ENCODE measurements around the gene RNLS. TPM values are rescaled to one million over a fixed set of nuclear protein-coding genes. Genes with fewer than 3 reads are reported as not detected.
A peak's percentile ranks its signal among the peaks of the same experiment; 100 is the strongest.

RNLS gene
- total and polyA plus RNA-seq, 4 experiments from 2014 or later, result 1.7 to 5.8 (median 2.7) TPM

DNA sequence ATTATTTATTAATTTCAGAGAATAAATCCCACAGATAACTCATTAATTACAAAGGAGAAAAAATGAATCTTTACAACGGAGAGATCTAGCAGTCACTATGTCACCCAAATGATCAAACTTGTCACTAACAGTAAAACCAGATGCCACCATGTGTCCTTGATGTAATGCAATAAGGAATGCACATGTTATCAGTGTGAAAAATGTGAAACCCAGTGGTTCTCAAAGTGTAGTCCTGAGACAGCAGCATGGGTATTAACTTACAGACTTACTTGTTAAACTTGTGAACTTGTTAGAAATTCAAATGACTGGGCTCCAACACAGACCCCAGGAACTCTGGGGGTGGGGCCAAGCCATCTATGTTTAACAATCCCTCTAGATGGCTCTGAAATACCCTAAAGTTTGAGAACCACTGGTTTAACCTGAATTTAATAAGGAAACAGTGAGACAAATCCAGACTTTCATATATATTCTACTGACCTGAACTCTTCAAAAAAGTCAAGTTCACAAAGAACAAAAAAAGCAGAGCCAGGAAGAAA lies 77.4 kb downstream of the RNLS start:
- POLR2A ChIA-PET (ENCODE audit: partially characterized antibody), result no interaction called here
- Mint-ChIP-seq H3K27ac (no peak overlapping the region), H3K4me3 (no peak overlapping the region), H3K36me3 (no peaks in the 10 kb centered on the region), H3K27me3 (no peaks in the 10 kb centered on the region), H3K9me3 (peaks cover 0 to 5% (median 0%) of the 10 kb centered on the region in 8 donors), H3K4me1 (no peaks in the 10 kb centered on the region)
- H3K27ac ChIP-seq (ENCODE audit: low read depth, low read length), result no peak overlapping the region
- CTCF ChIA-PET (ENCODE audit: partially characterized antibody), result no interaction called here
- no peak overlapping the region for H3K4me3 ChIP-seq (ENCODE audit: low read length in 2 of 2)
- no peaks in the 10 kb centered on the region for H3K27me3 ChIP-seq (ENCODE audit: insufficient read depth, low read length)
- intact Hi-C loops (cut with micrococcal nuclease), result no loop called here
- no peaks in the 10 kb centered on the region for H3K4me1 ChIP-seq (ENCODE audit: insufficient read depth, low read length)
- no peak for DNase-seq
- H3K36me3 ChIP-seq (ENCODE audit: insufficient read depth, low read length), result no peaks in the 10 kb centered on the region
- H3K9me3 ChIP-seq (ENCODE audit: control insufficient read depth in 1 of 2, low read length in 2 of 2), result no peaks in the 10 kb centered on the region

DNA sequence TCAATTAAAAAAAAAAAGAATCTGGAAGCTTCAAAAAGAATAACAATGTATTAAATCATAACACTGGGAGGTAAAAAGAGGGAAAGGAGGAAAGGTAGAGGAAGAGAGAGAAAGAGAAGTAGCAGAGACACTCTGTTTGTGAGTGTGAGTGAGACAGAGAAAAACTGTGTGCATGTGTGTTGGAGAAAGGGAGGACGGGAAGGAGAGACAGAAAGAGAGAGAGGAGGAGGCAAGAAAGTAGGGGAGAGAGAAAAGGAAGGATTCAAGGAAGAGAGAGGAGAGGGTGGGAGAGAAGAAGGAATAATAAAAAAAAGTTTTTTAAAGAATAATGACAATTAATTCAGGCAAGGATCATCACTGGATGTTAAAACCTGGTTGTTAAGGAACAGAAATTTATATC lies 77.9 kb downstream of the RNLS start:
- H3K4me3 Mint-ChIP-seq, result no peak overlapping the region
- Histone ChIP-seq H3K4me1 (ENCODE audit: insufficient read depth, low read length) (no peaks in the 10 kb centered on the region), H3K4me3 (ENCODE audit: low read length in 2 of 2) (no peak overlapping the region), H3K27ac (ENCODE audit: low read depth, low read length) (no peak overlapping the region), H3K27me3 (ENCODE audit: insufficient read depth, low read length) (no peaks in the 10 kb centered on the region), H3K36me3 (ENCODE audit: insufficient read depth, low read length) (no peaks in the 10 kb centered on the region), H3K9me3 (ENCODE audit: control insufficient read depth in 1 of 2, low read length in 2 of 2) (no peaks in the 10 kb centered on the region)
- intact Hi-C loops (cut with micrococcal nuclease), result no loop called here
- ChIA-PET CTCF (ENCODE audit: partially characterized antibody) (no interaction called here), POLR2A (ENCODE audit: partially characterized antibody) (no interaction called here)
- H3K27ac Mint-ChIP-seq, result peak overlapping the region in 2 of 7 donors; percentile 36 to 61
- peaks cover 0 to 5% (median 0%) of the 10 kb centered on the region in 8 donors for H3K9me3 Mint-ChIP-seq
- H3K27me3 Mint-ChIP-seq, result no peaks in the 10 kb centered on the region
- H3K36me3 Mint-ChIP-seq, result no peaks in the 10 kb centered on the region
- H3K4me1 Mint-ChIP-seq, result no peaks in the 10 kb centered on the region
- DNase-seq, result no peak

DNA sequence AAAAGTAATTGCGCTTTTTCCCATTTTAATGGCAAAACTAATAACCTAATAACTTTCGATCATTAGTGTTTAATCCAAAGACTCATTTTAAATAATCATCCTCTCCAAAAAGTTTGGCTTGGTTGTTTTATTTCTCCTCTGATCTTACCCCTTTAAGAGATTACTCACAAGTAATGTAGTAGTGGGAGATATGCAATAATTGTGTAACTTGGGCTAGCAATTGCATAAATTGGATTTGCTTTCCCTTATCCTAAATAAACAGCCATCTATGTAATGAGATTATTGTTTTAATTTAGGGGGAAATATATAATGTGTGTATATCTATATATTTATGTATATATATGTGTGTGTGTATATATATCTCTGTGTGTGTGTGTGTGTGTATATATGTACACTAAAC lies 82.5 kb downstream of the RNLS start:
- ChIA-PET CTCF (ENCODE audit: partially characterized antibody) (no interaction called here), POLR2A (ENCODE audit: partially characterized antibody) (no interaction called here)
- Histone ChIP-seq H3K36me3 (ENCODE audit: insufficient read depth, low read length) (no peaks in the 10 kb centered on the region), H3K9me3 (ENCODE audit: control insufficient read depth in 1 of 2, low read length in 2 of 2) (no peaks in the 10 kb centered on the region), H3K4me3 (ENCODE audit: low read length in 2 of 2) (no peak overlapping the region), H3K27ac (ENCODE audit: low read depth, low read length) (no peak overlapping the region), H3K27me3 (ENCODE audit: insufficient read depth, low read length) (no peaks in the 10 kb centered on the region), H3K4me1 (ENCODE audit: insufficient read depth, low read length) (peaks cover 7% of the 10 kb centered on the region)
- Mint-ChIP-seq H3K4me1 (peaks cover 0 to 15% (median 4%) of the 10 kb centered on the region in 4 donors), H3K36me3 (no peaks in the 10 kb centered on the region), H3K9me3 (peaks cover 0 to 5% (median 0%) of the 10 kb centered on the region in 8 donors), H3K27ac (no peak overlapping the region), H3K4me3 (no peak overlapping the region), H3K27me3 (no peaks in the 10 kb centered on the region)
- intact Hi-C loops (cut with micrococcal nuclease), result no loop called here
- DNase-seq, result no peak

DNA sequence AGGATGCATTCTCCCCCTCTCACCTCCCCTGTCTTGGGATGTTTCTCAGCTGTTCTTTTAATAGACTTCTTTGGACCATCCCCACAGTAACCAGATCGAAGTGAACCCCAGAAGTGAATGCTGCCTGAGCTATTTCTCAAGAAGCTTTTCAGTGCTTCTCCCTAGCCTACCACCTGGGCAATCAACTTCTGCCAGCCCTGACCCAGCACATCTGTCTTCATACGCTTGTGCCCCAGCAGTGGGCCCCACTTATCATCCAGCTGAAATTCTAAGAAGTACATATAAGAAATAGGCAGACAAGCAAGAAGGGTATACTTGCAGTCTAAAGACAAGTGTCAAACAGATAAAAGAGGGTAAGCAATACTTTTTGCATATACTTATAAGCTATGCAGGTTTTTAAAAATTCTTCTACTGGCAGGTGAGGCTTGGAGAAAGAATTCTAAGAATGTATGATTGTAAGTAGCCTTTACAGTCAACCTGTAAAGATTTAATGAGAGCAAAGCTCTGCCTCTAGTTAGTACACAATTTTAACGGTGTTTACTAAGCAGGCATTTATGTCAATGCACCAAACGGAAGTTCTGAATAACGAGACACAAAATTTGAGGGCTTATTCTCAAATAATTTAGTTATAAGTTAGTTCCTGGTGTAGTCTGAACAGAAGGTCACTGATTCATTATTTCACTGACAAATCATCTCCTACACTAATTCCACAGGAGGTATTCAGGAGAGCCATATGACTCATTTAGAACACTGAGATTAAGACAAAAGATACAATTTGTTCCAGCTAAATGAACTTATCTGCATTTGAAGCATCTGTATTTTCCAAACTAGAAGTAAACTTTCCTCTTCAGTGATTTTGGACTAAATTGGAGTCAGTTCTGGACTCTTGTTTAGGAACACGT lies 83.3 kb downstream of the RNLS start:
- Histone ChIP-seq H3K4me1 (ENCODE audit: insufficient read depth, low read length) (peaks cover 7% of the 10 kb centered on the region), H3K36me3 (ENCODE audit: insufficient read depth, low read length) (no peaks in the 10 kb centered on the region), H3K27ac (ENCODE audit: low read depth, low read length) (no peak overlapping the region), H3K4me3 (ENCODE audit: low read length in 2 of 2) (no peak overlapping the region), H3K9me3 (ENCODE audit: control insufficient read depth in 1 of 2, low read length in 2 of 2) (no peaks in the 10 kb centered on the region), H3K27me3 (ENCODE audit: insufficient read depth, low read length) (no peaks in the 10 kb centered on the region)
- H3K27ac Mint-ChIP-seq, result peak overlapping the region in 1 of 7 donors; percentile 49
- H3K36me3 Mint-ChIP-seq, result no peaks in the 10 kb centered on the region
- peaks cover 0 to 3% (median 0%) of the 10 kb centered on the region in 8 donors for H3K9me3 Mint-ChIP-seq
- DNase-seq, result no peak
- no peak overlapping the region for H3K4me3 Mint-ChIP-seq
- peaks cover 0 to 18% (median 4%) of the 10 kb centered on the region in 4 donors for H3K4me1 Mint-ChIP-seq
- ChIA-PET POLR2A (ENCODE audit: partially characterized antibody) (no interaction called here), CTCF (ENCODE audit: partially characterized antibody) (interaction anchor here (0.5 kb wide), 1 partner anchor 379 kb away, joined by 3 read pairs; no protein-coding TSS in a partner anchor)
- intact Hi-C loops (cut with micrococcal nuclease), result no loop called here
- H3K27me3 Mint-ChIP-seq, result no peaks in the 10 kb centered on the region

DNA sequence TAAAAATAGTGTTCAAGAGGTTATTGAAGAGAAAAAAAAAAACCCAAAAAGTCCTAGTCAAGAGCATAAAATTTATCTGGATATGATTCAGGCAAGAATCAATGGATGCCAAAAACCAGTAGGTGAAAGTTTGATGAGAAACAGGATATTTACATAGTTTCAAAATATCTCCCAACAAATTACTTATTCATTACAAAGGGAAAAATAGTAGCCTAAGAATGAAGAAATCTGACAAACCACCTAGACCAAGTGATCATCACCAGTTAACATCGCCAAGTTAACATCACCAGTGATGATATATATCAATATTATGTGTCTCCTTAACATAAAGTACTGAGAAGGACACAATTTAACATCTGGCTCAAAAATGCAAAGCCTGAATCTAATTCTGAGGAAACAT lies 85.2 kb downstream of the RNLS start:
- no peaks in the 10 kb centered on the region for H3K36me3 Mint-ChIP-seq
- Histone ChIP-seq H3K27me3 (ENCODE audit: insufficient read depth, low read length) (no peaks in the 10 kb centered on the region), H3K4me1 (ENCODE audit: insufficient read depth, low read length) (peaks cover 7% of the 10 kb centered on the region), H3K9me3 (ENCODE audit: control insufficient read depth in 1 of 2, low read length in 2 of 2) (no peaks in the 10 kb centered on the region), H3K36me3 (ENCODE audit: insufficient read depth, low read length) (no peaks in the 10 kb centered on the region), H3K4me3 (ENCODE audit: low read length in 2 of 2) (no peak overlapping the region), H3K27ac (ENCODE audit: low read depth, low read length) (no peak overlapping the region)
- no peak for DNase-seq
- POLR2A ChIA-PET (ENCODE audit: partially characterized antibody), result no interaction called here
- CTCF ChIA-PET (ENCODE audit: partially characterized antibody), result no interaction called here
- H3K27me3 Mint-ChIP-seq, result no peaks in the 10 kb centered on the region
- H3K9me3 Mint-ChIP-seq, result no peaks in the 10 kb centered on the region
- H3K4me1 Mint-ChIP-seq, result peaks cover 0 to 18% (median 4%) of the 10 kb centered on the region in 4 donors
- H3K27ac Mint-ChIP-seq, result no peak overlapping the region
- intact Hi-C loops (cut with micrococcal nuclease), result no loop called here
- H3K4me3 Mint-ChIP-seq, result no peak overlapping the region

DNA sequence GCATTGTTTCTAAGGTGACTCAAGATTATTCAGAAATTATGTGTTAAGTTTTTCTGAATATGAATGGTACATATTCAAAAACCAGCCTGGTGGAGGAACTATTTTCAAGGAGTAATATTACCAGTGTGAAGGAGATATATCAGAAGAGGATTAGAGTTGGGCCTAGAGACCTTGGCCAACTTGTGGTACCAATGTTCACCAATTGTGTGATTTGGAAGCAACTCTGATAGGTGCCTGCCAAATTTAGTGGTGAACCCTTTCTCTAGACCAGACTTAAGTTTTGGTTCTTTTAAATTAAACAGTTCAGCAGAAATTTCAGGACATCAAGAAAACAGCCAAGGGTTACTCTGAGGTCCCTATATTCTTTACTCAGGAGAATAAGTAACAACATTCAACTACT lies 88.6 kb downstream of the RNLS start:
- ChIA-PET CTCF (ENCODE audit: partially characterized antibody) (no interaction called here), POLR2A (ENCODE audit: partially characterized antibody) (no interaction called here)
- Mint-ChIP-seq H3K27me3 (no peaks in the 10 kb centered on the region), H3K4me1 (peaks cover 1 to 18% (median 6%) of the 10 kb centered on the region in 4 donors), H3K9me3 (no peaks in the 10 kb centered on the region), H3K27ac (no peak overlapping the region), H3K36me3 (no peaks in the 10 kb centered on the region), H3K4me3 (no peak overlapping the region)
- no peak overlapping the region for H3K4me3 ChIP-seq (ENCODE audit: low read length in 2 of 2)
- no peak for DNase-seq
- H3K36me3 ChIP-seq (ENCODE audit: insufficient read depth, low read length), result no peaks in the 10 kb centered on the region
- peaks cover 7% of the 10 kb centered on the region for H3K4me1 ChIP-seq (ENCODE audit: insufficient read depth, low read length)
- no peaks in the 10 kb centered on the region for H3K27me3 ChIP-seq (ENCODE audit: insufficient read depth, low read length)
- H3K9me3 ChIP-seq (ENCODE audit: control insufficient read depth in 1 of 2, low read length in 2 of 2), result no peaks in the 10 kb centered on the region
- H3K27ac ChIP-seq (ENCODE audit: low read depth, low read length), result no peak overlapping the region
- intact Hi-C loops (cut with micrococcal nuclease), result no loop called here

DNA sequence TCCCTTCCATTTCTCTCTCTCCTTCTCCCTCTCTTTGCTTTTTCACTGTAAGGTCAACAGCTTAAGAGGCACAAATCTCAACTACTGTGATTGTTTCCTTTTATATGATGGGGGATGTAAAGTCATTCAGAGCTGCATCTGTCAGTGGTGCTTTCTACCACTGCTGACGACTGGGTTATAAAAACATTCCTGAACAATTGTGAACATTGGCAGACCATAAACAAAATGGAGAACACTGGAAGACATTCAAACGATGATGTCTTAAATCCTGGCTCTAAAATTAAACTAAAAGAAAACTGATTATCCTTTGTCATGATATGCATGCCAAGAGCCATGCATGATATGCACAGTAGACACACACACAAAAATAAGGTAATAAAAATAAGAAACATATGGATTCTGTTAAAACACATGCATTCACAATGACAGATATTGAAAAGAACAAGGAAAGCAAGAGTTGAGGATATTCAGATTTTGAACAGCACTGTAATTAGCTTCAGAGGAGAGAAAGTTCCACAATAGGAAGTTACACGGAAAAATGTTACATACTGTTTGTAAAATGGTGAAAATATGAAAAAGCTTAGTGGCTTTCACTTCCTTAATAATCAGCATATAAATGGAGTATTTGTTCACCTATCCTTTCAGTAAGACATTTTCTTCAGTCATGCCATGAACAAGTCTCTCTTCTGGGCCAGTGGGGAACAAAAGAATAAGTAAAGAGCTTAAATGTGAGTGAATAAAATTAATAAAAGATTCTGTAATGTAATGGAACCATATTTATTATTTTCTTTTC lies 89.2 kb downstream of the RNLS start:
- H3K27ac ChIP-seq (ENCODE audit: low read depth, low read length), result no peak overlapping the region
- Mint-ChIP-seq H3K36me3 (no peaks in the 10 kb centered on the region), H3K27ac (no peak overlapping the region), H3K9me3 (no peaks in the 10 kb centered on the region), H3K4me3 (no peak overlapping the region), H3K27me3 (no peaks in the 10 kb centered on the region), H3K4me1 (peaks cover 3 to 23% (median 8%) of the 10 kb centered on the region in 4 donors)
- intact Hi-C loops (cut with micrococcal nuclease), result no loop called here
- DNase-seq, result no peak
- H3K36me3 ChIP-seq (ENCODE audit: insufficient read depth, low read length), result no peaks in the 10 kb centered on the region
- H3K9me3 ChIP-seq (ENCODE audit: control insufficient read depth in 1 of 2, low read length in 2 of 2), result no peaks in the 10 kb centered on the region
- H3K4me1 ChIP-seq (ENCODE audit: insufficient read depth, low read length), result peaks cover 7% of the 10 kb centered on the region
- H3K4me3 ChIP-seq (ENCODE audit: low read length in 2 of 2), result no peak overlapping the region
- ChIA-PET POLR2A (ENCODE audit: partially characterized antibody) (no interaction called here), CTCF (ENCODE audit: partially characterized antibody) (no interaction called here)
- no peaks in the 10 kb centered on the region for H3K27me3 ChIP-seq (ENCODE audit: insufficient read depth, low read length)

All from CD4-positive, alpha-beta memory T cell (primary cell).